HG02970 (cell line): ENCODE data around the gene FALEC.

Experiments used
- ATAC-seq: cut with Tn5 transposase; IDR thresholded peaks from one replicate; pipeline ENCODE4 v1.9.1; 2021; ENCODE audit warnings: mild to moderate bottlenecking, moderate library complexity, moderate number of reproducible peaks; ENCODE audit not compliant: unreplicated experiment, low FRiP score

The FALEC gene

DNA sequence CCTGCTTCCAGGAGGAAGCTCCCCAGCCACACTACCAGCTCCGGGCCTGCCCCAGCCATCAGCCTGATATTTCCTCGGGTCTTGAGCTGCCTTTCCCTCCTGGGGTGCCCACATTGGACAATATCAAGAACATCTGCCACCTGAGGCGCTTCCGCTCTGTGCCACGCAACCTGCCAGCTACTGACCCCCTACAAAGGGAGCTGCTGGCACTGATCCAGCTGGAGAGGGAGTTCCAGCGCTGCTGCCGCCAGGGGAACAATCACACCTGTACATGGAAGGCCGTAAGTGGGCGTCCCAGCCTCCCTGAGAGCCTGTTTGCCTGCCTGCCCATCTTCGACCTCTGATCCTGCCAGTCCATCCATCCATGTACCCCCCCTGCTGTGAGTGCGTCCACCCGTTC lies 4.0 kb upstream of the FALEC start:
- ATAC-seq: no peak

DNA sequence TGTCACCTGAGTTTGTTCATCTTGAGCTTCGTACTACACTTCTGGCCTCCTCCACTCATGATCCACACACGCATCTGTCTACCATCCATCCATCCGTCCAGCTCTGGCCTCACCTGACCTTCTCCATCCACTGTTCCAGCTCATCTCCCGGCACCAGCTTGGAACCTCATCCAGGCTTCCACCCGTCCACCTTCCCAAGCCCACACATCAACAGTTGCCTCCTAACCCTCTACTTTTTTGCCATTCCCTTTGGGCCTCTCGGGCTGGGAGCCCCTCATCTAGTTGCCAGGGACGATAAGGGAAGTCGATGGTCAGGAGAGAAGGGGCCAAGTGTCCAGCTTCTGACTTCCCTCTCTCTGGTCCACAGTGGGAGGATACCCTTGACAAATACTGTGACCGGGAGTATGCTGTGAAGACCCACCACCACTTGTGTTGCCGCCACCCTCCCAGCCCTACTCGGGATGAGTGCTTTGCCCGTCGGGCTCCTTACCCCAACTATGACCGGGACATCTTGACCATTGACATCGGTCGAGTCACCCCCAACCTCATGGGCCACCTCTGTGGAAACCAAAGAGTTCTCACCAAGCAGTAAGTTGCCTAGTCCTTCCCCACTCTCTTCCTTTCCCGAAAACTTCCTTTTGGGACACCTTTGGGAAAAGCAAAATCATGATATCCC lies 3.4 kb upstream of the FALEC start:
- ATAC-seq: no peak

DNA sequence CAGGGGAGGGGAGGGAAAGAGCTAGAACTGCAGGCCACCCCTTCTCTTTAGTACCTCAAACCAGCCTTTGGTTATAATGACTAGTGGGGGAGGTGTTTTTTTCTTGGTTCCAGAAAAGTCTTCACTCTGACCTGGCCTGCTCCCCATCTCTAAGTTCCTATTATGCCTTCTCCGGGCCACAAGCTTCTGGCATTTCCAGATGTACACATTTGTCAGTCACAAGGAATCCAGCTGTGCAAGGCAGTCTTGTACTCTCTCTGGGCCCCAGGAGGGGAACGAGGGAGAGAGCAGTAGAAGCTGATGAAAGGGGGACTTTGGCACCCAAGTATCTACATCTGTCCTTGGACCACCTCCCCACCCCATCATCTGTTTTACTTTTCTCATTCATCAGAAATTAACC lies 2.7 kb upstream of the FALEC start:
- no peak for ATAC-seq

DNA sequence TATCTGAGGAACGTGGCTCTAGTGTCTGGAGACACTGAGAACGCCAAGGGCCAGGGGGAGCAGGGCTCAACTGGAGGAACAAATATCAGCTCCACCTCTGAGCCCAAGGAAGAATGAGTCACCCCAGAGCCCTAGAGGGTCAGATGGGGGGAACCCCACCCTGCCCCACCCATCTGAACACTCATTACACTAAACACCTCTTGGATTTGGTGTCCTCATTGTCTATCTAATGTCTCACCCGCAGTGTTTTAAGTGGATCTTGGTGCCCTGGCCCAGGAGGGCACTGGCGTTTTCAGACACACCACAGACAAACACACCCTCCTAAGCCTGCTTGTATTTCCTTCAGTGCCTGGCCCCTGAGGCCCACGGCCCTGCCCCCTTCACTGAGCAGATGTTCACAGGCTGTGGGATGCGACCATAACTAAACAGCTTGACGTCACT lies 2.2 kb upstream of the FALEC start:
- ATAC-seq: no peak

DNA sequence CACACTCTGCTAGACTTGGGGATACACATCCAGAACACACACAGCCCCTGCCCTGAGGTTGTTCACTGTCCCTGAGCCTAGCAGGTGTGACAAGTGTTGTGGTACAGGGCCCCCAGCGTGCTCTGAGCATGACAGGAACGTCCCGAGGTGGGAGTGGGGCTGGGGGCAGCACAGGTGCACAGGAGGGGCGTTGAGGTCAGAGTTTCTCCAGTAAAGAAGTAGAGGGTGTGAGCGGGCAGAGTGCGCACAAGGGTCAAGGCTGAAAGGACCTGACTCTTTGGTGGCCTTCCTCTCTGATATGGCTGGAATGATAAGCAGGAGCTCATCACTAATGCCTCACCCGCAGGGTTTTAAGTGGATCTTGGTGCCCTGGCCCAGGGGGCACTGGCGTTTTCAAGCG lies 1.3 kb upstream of the FALEC start:
- no peak for ATAC-seq

DNA sequence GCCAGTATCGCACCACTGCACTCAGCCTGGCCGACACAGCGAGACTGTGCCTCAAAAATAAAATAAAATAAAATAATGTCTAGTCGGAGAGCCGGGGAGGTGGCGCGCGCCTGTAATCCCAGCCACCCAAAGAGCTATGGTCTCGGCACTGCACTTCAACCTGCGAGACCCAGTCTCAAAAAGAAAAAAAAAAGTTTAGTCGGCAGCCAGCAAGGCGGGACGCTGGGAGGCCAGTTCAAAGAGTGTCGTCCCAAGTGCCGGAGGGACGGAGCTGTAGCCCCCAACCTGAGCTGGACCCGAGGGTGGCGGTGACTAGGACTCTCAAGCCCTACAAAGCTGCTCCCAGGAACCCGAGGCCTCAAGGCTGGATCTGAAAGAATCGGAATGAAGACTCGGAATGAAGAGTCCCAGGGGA lies 632 bp upstream of the FALEC start:
- peak; percentile 6 for ATAC-seq

DNA sequence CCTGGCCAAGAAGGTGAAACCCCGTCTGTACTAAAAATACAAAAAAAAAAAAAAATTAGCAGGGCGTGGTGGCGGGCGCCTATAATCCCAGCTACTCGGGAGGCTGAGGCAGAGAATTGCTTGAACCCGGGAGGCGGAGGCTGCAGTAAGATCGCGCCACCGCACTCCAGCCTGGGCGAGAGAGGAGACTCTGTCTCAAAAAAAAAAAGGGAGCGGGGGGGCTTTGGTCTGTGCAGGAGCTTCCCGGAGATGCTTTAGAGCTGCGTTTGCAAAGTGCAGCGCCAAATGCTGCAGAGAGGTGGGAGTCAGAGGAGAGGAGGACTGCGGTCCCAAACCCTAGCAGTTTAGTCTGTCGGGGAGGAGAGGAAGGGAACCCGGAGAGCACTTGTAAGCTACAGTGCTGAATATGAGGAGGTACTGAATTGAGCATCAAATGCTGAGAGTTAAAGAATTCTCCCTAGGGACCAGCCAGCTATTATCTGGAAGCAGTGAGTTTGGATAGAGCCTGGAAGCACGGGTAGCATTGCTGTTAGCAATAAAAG lies 569 bp downstream of the FALEC start:
- ATAC-seq: no peak

DNA sequence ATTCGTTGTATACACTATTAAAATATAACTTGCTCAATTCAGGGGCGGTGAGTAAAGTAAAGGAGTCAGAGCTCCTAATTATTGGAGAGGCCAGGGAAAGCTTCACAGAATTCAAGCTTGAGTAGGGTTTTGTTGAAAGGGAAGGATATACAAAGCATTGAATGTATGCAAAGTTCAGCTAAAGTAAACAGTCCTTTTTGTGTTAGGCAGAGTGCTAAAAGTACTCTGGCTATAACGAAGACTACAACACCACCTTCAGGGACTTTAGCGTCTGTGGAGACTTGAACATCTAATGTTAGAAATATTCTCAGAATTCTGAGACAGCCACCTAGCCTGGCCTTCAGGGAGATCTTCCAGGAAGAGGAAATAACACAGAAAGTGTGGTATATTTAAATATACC lies 1.1 kb downstream of the FALEC start:
- ATAC-seq: no peak

DNA sequence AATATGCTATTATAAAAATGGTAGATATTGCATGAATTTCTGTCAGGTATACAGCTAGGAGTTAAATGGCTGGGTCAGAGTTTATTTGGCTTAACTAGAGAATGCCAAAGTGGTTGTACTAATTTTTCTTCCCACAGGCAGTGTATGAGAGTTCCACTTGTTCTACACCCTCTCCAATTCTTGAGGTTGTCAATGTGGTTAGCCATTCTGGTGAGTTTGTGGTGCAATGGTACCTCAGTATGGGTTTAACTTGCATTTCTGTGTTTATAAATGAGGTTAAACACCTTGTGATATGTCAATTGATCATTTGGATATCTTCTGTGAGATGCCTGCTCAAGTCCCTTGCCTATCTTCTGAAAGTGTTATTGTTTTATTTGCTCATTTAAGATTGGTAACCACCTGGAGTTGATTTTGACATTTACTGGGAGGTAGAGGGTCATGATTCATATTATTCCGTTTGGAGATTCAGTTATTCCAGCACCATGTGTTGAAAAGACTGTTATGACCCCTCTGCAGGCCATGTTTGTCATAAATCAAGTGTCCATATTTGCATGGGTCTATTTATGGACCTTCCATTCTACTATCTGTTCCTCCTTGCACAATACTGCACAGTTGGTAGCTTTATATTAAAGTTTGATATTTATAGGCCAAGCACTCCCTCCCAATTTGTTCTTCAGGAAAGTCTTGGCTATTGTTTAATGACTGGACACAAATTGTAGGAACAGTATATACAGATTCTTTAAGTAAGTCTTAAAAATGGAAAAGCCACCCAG lies 5.8 kb downstream of the FALEC start:
- ATAC-seq: no peak

DNA sequence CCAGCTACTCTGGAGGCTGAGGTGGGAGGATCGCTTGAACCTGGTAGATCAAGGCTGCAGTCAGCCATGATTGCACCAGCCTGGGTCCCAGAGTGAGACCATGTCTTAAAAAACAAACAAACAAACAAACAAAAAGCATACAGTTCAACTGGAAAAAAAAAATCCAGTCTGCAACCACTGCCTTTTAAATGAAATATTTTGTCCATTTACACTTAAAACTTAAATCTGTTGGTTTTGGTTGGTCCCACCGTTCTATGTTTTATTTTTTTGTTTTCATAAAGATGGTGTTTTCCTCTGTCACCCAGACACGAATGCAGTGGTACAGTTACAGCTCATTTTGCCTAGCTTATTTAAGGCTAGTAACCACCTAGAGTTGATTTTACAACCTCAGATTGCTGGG lies 9.8 kb downstream of the FALEC start:
- no peak for ATAC-seq

DNA sequence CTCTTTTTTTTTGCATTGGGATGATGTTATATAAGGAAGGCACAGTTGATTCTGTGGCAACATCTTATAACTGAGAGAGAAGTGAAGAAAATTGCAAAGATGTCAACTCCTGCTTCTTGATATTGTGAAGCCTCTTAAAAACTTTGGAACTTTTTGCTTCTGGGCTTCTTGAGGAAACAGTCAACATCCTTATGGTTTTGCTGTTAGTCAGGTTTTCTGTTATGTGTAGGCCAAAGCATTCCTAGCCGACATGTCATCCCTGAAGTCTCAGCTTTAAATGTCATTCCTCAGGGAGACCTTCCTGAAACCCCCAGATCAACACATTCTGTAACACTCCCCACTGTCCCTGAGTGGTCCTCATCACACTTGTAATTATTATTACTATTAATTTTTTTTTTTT lies 12.6 kb downstream of the FALEC start:
- ATAC-seq: no peak

DNA sequence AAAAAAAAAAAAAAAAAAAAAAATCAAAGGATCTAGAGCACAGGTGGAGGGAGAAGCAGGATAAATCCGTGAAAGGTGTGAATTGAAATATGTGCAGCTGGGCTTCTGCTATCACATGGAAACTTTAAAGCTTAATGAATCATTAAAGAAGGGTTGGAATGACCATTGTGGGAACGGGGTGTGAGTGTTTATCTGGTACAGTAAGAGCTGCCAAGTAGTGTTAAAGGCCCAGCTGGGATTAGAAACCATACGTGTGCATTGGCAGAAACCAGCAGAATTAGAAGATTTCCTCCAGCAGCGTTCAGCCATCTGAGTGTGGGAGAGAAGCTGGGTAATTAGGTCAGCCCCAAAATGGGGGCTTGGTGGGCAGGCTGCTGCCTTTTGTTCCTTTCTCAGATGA lies 13.5 kb downstream of the FALEC start:
- no peak for ATAC-seq

DNA sequence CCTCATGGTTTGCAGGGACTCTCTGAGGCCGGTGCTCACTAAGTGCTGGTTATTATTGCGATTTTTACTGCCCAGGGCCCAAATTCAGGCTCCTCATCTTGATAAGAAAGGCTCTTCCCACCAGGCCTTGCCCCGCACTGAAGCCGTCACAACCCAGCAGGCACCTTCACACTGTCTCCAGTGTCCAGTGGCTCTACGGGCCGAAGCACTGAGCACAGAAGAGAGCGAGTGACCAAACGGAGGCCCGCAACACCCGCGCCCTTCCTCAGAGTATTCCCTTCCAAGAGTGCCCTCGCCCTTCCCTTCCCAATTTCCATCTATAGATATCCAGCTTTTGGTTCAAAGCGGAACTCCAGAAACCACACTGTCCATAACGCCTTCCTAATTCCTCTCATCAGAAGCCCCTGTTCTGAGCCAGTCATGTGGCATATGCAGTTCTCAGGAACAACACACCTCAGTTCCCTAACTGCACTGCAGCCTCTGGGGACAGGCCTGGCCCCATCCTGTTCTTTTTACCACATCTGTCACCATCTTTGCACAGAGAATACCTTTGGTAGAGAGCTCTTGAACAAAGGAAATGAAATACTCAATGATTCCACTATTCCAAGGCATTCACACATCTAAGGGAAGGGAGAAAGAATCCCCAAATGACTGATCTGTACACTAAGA lies 15.1 kb downstream of the FALEC start:
- no peak for ATAC-seq

DNA sequence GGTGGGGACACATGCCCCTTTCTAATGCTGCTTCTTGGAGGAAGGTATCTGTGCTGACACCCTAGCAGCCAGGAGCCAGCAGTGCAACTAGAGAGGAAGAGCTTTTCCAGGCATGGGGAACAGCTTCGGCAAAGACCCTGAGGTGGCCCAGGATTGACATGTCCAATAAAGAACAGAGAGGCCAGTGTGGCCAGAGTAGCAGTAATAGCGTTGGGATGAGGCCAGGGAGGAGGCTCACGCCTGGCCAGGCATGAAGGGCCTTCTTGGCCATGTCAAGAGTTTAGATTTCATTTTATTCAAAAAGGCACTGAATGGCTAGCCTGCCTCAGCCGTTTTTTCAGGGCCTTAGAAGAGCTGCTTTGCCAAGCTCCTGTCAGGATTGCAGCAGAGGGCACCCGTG lies 17.3 kb downstream of the FALEC start:
- no peak for ATAC-seq

DNA sequence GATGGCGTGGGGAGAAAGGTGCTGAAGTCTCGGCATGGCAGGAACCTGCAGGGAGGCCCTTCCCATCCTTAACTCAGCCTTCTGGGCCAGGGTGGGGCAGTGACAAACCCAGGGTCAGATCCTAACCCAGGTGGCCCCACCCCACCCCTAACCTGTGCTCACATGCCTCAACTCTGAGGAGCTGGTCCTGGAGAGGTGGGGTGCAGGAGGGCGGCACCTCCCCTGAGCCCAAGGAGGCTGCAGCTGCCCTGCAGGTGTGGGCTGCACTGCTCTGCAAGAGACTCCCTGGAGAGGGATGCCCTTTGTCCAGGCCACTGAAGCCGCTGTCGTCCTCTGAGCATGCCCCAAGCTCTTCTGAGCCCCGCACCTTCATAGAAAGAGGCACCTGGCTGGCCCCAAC lies 18.4 kb downstream of the FALEC start:
- no peak for ATAC-seq

DNA sequence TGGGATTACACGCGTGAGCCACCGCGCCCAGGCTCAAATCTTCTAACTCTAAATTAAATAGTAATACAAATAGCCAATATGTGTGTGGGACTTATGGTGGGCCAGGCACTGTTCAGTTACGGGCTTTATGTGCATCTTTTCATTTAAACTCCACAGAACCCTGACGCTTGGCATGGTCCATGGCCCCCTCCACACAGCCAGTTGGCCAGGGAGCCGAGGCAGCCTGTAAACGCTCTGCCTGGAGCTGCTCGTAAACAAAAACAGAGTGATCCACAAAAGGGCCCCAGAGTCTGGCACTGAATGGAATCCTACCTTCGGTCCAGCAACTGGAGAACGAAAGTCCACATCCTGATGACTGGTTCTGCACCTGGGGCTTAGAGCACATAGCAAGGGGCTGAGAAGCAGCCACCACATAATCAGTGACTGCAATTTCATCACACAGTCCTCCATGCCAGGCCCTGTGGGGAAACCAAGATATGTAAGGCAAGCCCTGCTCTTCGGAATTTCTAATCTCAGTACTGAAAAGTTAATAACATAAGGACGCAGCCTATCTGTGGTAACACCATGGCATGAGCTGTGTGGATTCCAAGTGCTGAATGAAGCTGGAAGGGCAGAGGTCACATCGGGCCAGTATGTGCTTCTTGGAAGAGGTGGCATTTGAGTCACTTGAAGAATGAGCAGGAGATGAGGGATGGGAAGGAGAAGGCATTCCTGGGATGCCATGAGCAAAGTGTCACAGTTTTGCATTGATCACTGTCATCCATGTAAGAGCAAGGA lies 20.1 kb downstream of the FALEC start:
- ATAC-seq: no peak

DNA sequence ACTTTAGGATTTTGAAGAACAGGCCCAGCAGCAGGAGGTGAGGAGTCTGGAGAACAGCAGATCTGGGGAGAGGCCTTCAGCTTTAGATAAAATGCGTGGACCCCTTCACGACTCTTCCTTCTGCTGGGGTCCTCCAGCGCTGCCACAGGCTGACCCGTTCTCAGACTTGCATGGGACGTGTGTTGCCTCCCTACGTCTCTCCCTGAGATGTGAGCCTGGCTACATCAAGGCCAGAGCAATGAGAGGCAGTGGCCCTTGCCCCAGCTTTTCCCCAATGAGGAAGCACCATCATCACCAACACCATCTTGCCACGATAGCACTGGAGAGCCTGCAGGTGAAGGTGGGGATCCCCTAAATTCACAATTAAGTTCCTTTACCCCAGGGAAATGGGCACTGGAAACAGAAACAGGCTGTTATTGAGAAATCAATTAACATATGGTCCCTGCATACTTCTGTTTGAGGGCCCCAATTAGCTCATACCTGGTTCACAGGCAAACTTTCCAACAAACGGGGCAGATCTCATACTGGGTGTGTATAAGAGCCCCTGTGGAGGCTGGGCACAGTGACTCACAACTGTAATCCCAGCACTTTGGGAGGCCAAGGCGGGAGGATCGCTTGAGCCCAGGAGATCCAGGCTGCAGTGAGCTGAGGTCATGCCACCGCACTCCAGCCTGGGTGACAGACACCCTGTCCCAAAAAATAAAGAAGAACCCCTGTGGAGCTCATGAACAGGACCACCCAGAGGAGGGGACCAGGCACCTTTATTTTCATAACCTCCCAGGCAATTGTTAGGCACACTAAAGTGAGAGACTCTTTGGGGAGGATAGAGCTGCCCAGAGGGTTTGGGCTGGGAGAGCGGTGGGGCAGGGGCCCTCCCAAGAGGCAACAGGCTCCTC lies 21.5 kb downstream of the FALEC start:
- no peak for ATAC-seq

DNA sequence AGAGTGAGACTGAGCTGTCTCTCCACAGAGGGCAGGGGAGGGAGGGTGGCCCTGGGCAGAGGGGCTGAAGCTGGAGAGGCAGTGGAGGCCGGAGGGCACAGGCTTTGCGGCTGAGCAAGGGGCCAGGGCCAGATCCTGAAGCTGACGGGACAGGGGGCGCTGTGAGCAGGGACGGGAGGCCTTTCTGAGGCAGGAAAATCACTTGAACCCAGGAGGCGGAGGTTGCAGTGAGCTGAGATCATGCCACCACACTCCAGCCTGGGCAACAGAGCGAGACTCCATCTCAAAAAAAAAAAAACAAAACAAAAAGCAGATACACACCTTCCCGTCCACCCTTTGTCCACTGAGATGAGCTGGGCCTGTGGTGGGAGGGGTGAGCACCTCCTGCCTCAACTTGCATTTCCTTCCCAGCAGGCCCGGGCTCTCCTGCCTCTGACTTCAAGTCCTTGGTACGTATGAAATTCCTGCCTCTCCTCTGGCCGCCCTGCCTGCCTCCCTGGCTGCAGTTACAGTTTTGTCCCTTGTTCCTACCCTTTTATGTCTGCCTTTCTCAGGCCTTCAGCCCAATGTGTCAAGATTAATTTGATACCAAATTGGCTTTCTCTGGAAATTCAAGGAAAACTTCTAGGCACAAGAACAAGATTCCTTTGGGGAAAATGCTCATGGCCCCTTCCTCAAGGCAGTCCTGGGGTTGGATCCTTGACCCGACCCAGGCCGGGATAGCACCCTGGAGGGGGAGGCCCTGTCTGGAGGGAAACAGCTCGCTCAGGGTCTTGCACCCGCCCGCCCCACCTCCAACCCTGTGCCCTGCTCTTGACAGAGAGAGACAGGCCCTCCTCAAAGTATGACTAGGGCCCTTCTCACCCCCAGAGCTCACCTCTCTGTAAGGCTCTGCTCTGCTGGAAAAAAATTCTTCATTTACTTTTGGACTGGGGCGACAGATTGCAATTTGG lies 22.5 kb downstream of the FALEC start:
- ATAC-seq: no peak
